ENCODE measurements around the gene FN1.
"Not testable (repeated sequence)": the region's sequence is repeated elsewhere in the genome, so short reads cannot be mapped to it uniquely, and the experiment has no call there.

Gene FN1

DNA sequence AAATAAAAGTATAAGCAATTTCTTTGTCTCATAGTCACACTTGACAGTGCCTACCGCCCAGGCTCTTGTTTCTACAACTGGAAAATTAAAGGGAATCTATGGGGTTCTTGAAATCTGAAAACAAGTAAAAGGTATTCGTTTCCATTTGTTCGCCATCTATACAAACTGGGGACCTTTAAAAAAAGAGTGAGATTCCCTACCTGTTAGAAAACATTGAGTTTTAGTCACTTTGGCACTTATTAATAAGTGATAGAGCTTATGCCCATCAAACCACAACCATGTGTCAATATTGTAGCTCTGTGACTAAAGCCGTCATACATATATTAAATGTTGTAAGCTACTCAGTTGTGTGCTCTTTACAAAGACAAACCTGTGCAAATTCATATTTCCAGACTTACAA is 13.2 kb downstream of the FN1 start:
- DNase-seq = no peak

DNA sequence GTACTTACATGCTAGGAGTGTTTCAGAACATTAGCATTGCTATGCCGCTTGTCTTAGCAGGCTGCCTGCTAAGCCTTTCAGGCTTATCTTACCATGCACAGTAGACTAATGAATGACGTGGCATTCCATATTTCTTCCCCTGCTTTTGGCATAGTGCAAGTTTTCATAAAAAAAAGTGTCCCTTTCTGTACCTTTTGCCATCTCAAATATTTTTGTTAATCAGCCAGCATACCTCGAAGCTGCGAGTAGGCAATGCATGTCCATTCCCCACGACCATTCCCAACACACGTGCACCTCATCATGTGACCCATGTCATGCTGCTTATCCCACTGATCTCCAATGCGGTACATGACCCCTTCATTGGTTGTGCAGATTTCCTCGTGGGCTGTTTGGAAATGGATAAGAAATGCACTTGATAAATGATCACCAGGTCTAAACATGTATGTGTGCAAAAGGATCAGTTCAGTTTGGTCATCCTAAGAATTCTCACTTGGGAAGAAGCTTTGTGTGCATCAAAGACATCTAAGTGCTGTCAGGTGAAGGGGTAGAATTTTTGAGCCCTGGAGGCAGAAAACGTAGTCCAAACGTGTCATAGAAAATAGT is 13.9 kb downstream of the FN1 start:
- DNase-seq = no peak

DNA sequence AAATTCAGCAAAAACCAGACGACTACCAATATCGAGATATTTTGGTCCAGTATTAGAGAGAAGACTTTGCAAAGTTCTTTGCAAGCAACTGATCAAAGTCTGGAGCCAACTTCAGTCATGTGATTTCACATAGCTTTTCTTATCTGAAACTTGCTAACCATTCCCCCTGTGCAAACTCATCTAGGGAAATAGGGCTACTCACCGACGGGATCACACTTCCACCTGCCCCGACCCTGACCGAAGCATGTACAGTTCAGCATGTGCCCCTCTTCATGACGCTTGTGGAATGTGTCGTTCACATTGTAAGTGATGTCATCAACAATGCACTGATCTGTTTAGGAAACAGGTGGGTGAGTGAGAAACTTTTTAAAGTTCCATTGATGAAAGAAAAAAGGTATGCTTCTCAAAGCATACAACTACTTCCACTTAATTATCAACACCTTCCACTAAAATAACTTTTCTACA is 15.4 kb downstream of the FN1 start:
- DNase-seq = no peak

DNA sequence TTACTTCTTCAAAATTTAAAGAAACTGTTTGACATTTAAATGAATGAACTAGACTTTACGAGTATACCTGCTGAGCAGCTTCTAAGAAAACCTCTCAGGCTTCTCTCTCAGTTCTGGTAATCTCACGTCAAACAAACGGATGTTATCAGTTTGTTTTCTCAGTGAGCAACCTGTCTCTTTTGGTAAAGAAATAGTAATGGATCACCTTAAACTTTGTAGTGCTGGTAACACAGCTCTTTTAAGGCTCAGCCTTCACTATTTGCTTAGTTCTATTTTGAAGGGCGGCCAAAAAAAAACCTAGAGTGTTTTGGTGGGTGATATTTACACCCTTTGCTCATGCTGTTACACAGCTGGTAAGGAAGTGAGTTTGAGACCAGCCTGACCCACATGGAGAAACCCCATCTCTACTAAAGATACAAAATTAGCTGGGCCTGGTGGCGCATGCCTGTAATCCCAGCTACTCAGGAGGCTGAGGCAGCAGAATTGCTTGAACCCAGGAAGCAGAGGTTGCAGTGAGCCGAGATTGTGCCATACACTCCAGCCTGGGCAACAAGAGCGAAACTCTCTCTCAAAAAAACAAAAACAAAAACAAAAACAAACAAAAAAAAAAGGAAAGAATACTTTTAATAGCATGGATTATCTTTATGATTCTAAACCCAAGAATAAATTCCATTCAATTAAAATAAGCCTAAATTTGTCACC is 15.9 kb downstream of the FN1 start:
- no peak for DNase-seq

DNA sequence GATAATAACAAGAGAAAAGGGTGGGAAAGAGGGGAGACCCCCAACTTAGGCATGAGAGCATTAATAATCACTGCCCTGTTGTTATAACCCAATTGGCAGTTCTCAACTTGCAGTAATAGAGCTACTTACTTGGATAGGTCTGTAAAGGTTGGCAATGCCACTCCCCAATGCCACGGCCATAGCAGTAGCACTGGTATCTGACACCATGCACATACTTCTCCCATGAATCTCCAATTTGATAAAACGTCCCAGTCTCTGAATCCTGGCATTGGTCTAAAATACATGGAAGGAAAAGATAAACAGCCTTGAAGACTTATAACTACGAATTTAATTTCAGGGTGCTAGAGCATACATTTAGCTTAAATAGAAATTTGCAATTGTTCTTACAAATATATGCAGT is 16.8 kb downstream of the FN1 start:
- DNase-seq = no peak

DNA sequence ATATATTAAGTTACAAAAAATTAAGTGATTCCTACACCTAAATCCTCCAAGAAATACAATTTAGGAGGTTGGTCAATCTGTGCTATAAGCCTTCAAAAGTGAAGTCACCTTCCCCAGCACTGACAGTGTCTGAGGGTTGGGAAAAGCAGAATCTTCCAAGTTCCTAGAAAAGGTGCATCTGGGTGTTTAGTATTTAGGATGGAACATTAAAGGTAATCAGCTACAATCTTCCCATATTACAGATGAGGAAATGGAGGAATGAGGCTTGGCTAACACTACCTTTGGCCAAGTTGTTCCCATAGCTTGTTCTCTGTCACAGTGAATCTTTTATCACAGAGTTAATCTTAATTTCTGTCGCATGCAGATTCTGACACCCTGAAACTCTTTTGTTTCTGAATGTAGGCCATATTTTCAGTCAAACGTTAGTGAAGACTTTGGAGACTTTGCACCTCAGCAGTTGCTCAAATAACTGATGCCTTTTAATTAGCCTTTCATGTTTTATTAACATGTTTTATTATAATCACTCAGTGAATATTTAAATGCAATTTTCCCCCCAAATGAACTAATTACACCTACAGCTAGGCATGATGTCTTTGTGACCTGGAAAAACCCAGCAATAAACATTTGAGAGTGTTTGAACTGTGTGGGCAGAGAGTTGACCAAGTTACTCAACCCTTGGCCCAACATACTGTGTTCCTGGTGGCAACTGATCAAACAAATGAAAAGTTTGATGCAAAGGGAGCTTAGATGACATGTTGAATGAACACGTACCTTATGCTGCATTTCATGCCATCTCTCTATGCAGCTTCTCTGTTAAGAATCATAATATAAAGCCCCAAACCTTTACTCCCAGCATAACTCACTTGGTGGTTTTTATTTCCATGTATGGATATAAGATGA is 17.6 kb downstream of the FN1 start:
- no peak for DNase-seq

DNA sequence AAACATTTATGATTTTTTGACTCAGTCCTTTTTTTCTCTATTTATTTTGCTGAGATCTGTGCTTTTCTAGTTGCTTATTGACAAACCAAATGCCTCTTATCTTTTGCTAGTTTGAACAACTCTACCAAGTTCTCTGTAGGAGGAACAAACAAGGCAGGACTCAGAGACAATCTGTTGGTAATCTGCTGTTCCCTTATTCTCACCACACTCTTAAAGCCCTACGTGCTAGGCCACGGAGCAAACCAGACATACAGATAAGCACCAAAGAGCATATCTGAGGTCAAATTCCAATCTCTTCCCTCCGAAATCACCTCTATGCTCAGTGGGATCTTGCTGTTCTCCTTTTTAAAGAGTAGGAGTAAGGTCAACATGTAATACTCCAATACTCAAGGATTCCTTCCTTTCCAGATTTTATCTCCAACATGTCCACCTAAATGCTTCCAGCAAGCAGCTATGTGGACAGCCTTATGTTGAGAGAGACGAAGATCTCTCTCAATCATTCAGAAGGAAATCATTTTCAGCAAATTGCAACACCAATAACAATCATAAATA is 18.4 kb downstream of the FN1 start:
- no peak for DNase-seq

DNA sequence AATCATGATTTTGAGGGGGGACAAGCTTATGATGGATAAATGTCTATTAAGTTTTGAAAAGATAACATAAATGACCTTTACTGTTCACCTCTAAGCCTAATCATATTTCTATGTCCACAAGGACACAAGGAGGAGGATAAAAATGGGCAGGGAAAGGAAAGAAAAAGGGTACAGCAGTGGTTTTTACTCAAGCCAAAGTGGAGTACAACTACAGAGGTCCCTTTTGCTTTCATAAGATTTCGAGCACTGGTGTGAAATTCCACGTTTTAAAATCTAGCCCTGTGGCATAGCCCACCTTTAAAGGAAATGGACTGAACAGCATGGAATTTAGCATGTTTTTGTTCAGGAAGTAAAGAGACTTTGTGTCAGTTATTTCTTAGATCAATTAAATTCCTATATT is 19.2 kb downstream of the FN1 start:
- no peak for DNase-seq

DNA sequence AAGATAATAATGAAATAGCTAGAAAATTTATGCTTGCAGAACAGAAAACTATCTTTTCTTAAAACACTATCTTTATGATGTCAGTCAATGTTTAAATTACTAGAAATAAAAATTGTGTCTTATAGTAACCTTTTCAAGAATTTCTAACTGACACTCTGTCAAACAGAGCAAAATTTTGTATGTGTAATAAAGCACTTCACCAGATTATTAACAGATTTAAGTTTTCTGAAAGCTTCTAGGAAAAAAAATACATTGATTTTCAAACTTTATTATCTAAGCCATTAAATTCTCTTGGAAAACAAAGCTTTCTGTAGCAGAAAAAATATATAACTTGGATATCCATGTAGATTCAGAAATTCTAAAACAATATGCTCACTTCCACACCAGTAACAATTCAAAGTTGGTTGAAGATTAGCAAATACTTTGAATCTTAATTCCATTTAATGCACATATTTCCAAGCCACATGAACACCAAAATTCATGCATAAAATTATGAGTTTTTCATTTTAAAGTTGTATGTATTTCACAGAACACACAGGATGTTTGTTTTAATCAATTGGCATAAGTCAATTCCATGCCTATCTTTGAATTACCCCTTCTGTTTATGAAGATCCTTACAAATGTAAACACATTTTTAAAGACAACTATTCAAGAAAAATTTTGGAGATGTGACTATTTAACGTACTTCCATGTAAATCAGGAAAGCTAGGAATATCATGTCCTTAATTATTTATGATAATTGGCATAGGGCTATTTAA is 19.9 kb downstream of the FN1 start:
- no peak for DNase-seq

DNA sequence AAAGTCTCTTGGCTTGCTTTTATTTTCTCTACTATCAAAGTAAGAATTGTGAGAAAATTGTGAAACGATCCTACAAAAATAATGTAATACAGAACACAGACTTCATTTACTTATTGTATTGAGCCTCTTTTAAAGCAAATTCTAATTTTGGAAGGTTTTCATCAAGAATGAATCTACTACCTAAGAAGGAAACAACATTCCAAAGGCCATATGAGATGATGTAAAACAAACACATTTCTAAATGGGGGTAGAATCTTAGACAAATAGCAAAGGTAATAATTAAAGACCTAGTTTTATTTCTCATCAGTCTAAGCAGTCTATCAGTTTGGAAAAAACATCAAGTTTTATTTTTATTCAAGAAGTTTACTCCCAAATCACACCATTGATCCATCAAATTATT is 20.6 kb downstream of the FN1 start:
- no peak for DNase-seq

DNA sequence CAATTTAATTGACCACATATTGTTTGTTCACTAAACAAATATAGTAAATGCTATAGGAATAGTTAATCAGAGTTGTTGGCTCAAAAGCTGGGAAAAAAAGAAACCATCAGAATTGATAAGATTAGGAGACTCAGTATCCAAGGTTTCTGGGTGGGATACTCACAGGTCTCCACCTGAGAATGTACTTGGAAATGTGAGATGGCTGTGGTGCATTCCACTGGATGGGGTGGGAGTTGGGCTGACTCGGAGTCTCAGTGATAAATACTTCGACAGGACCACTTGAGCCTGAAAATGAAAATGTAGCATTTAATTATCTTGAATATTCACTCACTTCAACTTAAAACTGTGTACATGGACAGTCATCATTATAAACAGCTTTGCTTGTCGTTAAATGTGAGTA is 21.2 kb downstream of the FN1 start:
- DNase-seq = no peak

DNA sequence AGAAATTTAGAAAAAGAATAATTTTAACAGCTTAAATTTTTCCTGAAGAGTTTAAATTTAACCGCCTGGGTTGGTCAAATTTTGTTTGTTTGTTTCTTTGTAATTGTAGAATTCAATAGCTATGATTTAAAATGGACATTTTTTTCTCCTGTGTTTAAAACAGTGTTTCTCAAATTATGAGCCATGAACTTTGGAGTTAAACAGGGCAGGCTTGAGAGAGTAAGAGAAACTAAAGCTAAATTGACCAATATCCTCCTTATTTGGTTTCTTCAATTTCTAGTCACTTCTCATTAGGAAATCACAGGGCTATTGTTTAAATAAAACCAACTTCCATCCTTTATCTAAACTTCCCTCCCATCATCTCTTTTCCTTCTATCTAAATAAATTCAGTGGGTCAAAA is 21.9 kb downstream of the FN1 start:
- no peak for DNase-seq

DNA sequence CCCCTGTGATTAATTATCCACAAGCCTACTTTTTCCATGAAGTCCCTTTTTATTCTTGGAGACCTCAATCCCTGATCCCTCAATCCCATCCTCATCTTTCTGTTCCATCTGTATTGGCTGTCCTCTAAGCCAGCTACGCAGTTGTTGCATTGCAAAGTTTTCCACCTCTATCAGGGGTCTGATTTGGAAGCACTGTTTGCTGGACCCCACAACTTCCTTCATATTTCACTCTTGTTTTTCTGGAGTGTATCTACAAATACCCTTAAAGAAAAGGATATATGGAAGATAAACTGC is 22.4 kb downstream of the FN1 start:
- no peak for DNase-seq

DNA sequence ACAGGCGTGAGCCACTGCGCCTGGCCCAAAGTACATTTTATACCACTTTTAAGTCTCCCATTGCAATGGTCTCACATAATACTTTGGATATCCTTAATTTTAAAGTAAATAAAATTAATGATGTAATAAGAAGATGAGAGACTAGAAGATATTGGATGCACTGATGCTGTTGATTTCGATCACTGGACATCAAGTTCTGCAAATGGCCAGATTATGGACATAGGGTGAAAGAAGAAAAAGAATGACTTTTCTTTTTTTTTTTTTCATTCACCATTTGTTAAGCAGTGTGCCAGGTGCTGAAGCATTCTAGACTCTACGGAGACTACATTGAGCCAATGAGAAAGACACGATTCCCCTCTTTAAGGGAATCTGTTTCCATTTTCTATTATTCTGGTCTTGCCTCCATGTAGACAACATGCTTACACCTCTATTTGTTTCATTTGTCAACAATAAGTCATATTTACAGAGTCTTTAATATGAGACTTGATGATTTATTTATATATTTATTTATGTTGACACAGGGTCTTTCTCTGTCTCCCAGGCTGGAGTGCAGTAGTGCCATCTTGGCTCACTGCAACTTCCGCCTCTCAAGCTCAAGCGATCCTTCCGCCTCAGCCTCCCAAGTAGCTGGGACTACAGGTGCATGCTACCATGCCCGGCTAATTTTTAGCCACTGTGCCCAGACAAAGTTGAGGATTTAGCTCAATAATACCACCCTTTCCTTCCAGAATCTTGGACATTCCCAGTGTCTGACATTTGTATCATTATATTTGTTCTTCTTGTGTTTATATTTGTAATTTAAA is 23.7 kb downstream of the FN1 start:
- DNase-seq = no peak

DNA sequence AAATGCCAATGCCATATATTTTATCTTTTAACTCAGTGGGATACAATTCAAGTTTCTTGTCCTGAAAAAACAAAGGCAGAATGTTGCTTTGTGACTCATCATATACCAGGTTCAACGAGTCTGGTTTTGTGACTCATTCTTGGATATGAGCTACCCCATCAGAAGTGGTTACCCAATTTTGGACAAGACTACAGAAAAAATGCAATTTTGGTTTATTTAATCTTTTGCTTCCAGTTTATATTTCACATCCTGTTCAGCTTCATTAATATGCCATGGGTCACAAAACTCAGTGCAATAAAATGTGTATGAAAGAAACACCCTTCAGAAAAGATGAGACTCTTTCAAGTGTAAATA is 25.0 kb downstream of the FN1 start:
- no peak for DNase-seq

DNA sequence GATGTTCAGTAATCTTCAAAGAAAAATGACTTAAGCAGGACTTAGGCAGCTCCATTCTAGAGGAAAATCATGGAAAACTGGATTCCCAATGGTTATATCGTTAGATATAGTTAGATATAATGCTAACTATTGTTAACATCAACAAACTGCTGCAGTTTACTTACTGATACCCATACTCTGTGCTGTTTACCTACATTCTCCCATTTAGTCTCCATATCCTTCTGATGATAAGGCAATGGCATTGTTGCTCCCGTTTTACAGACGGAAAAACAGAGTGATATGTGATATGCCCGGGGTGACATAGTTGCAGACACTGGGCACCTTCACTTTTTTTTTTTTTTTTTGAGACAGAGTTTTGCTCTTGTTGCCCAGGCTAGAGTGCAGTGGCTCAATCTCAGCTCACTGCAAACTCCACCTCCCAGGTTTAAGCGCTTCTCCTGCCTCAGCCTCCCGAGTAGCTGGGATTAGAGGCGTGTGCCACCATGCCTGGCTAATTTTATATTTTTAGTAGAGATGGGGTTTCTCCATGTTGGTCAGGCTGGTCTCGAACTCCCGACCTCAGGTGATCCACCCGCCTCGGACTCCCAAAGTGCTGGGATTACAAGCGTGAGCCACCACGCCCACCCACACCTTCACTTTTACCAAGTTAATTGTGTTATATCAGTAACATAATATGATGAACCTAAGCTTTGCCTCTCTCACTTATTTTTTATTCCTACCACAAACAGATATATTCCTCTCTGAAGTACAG is 25.5 kb downstream of the FN1 start:
- not testable (repeated sequence) for DNase-seq

DNA sequence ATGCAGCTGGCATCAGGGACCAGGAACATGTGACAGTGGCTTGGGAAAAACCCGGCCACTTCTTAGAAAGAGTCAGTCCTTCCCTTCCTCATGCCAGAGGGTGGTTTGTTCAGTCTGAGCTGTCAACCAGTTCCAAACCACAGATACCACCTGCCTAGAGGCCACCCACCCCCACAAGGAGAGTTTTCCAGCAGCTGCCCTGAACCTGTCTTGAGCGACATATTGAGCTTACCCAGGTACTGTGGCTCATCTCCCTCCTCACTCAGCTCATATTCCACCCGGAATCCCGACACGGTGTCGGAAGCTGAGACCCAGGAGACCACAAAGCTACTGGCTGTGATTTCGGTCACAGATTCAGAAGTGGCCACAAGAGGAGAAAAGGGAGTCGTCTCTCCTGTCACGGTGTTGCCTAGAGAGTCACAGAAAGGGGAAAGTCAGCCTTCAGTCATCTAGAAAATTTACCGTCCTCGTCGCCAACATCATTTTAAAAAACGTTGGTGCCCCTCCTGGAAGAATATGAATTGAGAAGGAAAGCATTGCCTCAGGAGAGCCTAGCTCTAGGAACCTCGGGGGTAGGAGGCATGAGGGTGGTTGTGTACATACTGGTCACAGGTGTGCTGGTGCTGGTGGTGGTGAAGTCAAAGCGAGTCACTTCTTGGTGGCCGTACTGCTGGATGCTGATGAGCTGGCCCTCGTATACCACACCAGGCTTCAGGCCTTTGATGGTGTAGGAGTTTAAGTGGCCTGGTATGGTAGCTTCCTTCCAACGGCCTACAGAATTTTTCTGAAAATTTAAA is 26.3 kb downstream of the FN1 start:
- no peak for DNase-seq

DNA sequence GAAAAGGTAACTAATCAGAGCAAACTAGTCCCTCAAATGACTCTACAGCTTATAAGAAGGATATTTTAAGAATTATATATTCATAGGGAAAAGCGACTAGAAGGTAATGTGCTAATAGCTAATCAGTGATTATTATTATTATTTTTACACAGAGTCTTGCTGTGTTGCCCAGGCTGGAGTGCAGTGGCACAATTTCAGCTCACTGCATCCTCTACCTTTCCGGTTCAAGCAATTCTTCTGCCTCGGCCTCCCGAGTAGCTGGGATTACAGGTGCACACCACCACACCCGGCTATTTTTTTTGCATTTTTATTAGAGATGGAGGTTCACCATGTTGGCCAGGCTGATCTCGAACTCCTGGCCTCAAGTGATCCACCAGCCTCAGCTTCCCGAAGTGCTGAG is 27.4 kb downstream of the FN1 start:
- not testable (repeated sequence) for DNase-seq

DNA sequence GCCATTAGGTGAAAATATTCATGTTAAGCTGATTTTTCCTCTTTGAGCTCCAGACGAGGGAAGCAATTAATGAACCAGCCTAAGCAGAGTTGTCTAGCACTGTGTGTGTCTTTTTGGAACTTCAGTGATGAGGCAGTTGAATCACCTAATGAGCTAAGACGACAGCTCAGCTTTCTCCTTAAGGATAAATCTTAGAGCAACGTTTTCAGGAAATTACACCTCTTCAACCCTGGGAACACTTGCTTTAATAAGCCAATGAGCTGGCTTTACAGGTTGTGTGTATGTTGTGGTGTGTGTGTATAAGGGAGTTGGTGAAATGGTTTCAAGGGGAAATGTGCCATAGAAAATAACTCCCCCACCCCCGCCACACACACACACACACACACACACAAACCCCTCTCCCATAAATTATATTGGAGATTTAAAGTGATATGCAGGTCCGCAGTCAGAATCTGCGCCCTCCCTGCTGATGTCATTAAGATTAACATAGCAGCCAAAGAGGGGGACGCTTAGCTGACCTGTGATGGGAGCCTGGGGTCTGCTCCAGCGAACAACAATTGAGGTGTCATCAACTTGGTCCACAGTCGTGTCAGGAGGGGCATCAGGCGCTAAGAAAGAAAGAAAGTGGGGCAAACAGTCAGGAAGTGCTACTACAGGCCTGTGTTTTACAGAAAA is 28.1 kb downstream of the FN1 start:
- no peak for DNase-seq

DNA sequence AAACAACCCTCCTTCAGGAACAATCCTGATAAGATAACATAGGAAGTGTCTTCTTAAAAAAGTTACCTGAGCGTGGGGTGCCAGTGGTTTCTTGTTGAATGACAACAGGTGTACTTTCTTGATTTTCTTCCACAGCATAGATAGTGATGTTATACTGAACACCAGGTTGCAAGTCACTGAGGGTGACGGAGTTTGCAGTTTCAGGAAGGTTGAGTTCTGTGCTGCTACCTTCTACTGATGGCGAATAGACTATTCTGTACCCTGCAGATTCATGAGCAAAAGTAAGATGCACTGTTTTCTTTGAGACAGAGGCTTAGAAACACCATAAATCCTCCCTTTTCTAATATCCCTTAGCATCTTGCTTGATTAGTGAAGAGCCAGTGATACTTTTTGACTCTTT is 28.8 kb downstream of the FN1 start:
- no peak for DNase-seq

All from NCI-H526 treated with DMSO at 0.1 percent for 48 hours (cell line).